Pons (tissue), 1 donor: ENCODE results near the gene KXD1.
A peak's percentile ranks its signal among the peaks of the same experiment; 100 is the strongest.
"Not testable (repeated sequence)": the region's sequence is repeated elsewhere in the genome, so short reads cannot be mapped to it uniquely, and the experiment has no call there.

ENCODE experiments used
- DNase-seq: peaks from one replicate; pipeline ENCODE4 v3.0.0-alpha.2; 2016; ENCODE audit warnings: low spot score

KXD1 gene

GRCh38 chr19:18536475-18536874 lies 21.2 kb upstream of the KXD1 start:
- DNase-seq: no peak

- no peak for DNase-seq
These were observed 20.2 kb upstream of the KXD1 start for GRCh38 chr19:18537431-18537830.

- no peak for DNase-seq
These were observed 19.6 kb upstream of the KXD1 start for GRCh38 chr19:18538115-18538514.

DNA sequence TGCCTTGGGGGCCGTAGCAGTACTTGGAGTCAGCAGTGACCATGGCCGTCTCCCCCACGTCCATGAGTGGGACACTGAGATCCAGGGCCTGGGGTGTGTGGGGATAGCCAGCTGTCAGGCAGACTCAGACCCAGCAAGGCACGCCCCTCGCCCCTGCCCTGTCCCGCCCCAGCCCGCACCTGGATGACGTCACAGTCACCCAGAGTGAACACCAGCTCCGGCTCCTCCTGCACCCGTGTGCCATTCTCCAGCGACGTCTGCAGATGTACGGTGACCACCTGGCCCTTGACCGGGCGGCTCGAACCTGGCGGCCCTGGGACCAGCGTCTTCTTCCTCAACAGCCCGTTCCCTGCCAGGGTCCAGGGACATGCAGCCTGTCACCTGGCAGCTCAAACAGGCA lies 18.3 kb upstream of the KXD1 start:
- DNase-seq: no peak

DNA sequence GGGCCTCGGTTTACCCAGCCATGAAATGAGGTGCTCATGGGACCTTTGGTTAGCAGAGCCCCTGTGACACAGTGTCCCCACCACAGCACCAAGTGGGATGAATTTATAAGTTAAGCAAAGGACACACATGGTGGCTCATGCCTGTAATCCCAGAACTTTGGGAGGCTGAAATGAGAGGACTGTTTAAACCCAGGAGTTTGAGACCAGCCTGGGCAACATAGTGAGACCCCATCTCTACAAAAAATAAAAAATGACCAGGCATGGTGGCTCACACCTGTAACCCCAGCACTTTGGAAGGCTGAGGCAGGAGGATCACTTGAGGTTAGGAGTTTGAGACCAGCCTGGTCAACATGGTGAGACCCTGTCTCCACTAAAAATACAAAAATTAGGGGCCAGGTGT lies 17.5 kb upstream of the KXD1 start:
- not testable (repeated sequence) for DNase-seq

DNA sequence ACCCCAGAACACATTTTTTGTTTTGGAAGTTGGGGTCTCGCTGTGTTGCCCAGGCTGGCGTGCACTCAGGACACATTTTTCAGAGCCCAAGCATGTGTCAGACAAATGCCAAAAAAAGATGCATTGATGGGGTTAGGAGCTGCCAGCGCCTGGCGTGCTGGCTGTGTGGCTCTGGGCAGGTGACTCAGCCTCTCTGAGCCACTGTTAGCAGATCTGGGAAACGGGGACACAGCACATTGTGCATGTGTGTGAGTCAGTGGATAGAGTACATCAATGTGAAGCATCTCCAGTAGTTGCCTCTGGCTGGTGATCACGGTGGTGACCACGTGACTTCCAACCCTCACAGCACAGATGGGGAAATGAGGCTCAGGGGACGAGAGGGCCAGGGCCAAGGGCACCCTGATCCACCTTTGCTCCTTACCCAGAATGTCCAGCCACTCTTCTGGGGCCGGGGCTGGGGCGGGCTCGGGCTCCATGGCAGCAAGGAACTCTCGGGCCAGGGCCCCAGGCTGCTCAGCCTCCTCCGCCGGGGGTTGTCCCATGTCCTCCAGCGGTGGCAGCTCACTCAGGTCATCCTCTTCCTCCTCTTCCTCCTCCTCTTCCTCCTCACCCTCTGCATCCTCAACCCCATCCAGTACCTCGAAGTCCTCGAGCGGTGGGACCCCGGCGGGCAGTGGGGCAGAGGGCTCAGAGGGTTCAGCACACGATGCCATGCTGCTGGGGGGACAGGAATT lies 16.2 kb upstream of the KXD1 start:
- DNase-seq: no peak

DNA sequence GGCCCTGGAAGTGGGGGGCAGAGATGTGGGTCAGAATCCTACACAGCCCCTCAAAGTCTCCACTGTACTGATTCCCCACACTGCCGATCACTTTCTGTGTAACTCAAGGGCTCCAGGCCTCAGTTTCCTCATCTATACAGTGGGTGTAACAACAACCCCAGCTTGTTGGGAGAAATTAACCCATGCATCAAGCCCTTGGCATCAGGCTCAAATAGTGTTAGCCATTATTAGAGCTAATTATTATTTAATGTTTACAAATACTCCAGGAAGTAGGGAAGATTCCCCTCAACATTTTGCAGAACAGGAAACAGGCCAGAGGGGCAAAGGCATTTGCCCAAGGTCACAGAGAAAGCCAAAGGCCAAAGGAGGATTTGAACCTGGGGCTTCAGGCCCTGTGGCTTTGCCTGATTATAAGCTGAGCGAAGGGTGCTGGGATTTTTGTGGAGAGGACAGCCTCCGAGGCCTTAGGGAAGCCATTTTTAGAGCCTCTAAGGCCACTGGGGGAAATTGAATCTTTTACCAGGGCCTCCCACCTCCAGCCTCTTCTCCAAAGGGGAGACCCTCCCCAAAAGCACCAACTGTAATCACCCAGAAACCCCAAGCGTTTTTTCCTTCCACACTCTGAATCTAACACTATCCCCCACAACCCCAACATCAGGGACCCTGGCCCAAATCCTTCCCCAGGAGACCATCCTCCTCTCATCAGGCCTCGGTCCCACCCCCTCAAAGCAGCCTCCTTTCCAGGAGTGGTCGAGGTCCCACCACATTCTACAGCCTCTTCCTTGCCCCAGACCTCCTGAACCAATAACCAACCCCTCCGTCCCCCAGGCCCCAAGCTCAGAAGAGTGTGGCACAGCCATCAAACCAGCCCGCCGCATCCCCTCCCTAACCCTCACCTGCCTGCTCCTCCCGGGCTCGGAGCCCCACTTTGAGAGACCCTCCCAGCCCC lies 15.4 kb upstream of the KXD1 start:
- no peak for DNase-seq

DNA sequence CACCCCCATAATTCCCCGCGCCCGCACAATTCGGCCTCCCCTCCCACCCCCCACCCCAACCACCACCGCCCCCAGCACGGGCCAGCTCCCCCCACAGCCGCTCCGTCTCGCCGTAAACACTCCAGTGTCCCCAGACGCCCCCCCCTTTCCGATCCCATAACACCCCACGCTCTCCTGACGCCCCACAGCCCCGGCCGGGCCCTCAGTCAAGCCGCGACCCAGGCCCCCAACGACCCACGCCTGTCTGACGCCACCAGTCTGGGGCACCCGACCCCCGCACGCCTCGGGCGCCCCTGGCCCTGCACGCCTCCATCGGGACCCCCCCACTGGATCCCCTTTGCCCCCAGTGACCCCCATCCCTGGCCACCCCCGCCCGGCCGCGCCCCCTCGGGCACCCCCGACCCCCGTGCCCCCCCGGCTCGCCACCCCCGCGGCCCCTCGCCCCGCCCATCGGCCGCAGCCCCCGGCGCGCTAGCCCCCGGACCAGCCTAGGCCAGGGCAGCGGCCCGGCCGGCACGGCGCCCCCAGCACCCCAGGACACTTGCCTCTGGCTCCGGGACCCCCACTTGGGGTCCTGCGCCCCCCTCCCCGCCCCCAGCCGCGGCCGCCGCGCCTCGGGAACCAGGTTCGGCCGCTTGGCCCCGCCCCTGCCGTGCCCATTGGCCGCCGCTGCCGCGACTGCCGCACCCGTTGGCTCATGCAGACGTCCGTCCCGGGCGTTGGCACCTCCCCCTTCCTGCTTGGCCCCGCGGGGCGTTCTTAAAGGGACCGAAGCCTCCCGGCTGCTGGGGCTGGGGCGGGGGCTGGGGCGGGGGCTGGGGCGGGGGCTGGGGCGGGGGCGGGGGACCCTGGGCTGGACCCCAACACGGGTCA lies 14.5 kb upstream of the KXD1 start, which contains the start of gene FKBP8:
Gene FKBP8 (minus strand): TSS at position 633 of the 873 bp plus-strand sequence. CDS start 1,603 bp downstream, outside the sequence.
- peak; percentile 83 for DNase-seq

DNA sequence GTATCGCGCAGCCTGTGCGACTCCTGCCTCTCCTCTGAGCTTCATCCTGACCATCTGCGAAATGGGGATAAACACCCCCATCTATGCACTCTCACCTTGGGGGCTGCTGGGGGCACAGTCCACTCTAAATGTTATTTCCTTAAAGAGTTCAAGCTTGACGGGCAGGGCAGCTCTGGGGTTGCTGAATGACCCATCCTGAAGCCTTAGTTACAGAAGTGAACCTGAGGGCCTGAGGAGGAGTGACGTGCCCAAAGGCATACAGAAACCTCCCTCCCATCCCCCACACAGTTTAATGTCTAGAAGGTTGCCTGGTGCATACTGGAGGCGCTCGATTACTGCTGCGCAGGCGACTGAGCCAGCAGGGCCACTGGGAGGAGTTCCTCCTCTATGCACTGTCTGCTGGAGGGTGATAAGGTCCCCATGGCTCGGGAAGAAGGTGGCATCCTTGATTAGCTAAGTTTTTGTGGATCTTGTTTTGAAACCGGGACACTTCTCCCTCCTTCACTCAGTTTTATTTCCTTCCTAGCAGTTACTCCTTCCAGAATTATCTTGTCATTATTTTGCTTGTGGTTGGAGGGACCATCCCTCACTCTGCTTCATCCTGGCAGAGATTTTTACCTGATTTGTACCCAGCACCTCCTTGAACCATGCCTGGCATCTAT lies 13.7 kb upstream of the KXD1 start:
- peak; percentile 57 for DNase-seq

GRCh38 chr19:18551631-18552030 lies 6.0 kb upstream of the KXD1 start:
- no peak for DNase-seq

DNA sequence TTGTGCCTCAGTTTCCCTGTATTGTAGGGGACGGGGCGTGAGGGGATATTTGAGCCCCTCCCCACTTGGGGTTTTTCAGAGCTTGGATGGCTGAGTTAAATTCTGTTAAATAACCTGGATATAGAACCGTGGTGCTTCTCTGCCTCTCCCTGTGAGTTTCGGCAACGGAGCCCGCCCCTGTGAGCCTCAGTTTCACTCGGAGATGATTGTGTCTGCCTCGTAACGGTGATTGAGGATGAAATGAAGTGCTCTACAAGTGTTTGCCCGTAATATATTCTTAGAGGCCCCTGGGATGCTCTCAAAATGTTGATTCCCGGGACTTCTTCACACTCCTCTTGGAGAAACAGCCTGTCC lies 509 bp downstream of the KXD1 start:
- no peak for DNase-seq

- DNase-seq: no peak
These were observed 934 bp downstream of the KXD1 start for GRCh38 chr19:18558604-18559003.

GRCh38 chr19:18559685-18560084 lies 2.0 kb downstream of the KXD1 start:
- DNase-seq: no peak

DNA sequence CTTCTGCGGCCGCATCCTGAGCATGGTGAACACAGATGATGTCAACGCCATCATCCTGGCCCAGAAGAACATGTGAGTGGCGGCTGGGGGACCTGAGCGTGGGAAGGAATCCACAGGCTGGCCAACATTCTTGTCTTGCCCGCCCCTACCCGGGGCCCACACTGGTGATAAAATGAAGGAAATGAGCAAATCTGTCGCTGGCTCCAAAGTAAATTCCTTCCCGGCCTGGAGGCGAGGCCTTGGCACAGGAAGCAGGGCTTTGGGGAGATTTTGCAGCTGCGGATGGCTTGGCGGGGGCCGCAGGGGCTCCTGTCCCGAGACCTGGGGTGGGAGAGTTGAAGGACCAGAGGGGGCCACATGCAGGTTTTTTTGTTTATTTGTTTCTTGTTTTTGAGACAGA lies 4.4 kb downstream of the KXD1 start:
- DNase-seq: no peak

GRCh38 chr19:18566953-18567352 lies 9.3 kb downstream of the KXD1 start:
- DNase-seq: no peak

- DNase-seq: no peak
These were observed 10.7 kb downstream of the KXD1 start for GRCh38 chr19:18568367-18568766.

DNA sequence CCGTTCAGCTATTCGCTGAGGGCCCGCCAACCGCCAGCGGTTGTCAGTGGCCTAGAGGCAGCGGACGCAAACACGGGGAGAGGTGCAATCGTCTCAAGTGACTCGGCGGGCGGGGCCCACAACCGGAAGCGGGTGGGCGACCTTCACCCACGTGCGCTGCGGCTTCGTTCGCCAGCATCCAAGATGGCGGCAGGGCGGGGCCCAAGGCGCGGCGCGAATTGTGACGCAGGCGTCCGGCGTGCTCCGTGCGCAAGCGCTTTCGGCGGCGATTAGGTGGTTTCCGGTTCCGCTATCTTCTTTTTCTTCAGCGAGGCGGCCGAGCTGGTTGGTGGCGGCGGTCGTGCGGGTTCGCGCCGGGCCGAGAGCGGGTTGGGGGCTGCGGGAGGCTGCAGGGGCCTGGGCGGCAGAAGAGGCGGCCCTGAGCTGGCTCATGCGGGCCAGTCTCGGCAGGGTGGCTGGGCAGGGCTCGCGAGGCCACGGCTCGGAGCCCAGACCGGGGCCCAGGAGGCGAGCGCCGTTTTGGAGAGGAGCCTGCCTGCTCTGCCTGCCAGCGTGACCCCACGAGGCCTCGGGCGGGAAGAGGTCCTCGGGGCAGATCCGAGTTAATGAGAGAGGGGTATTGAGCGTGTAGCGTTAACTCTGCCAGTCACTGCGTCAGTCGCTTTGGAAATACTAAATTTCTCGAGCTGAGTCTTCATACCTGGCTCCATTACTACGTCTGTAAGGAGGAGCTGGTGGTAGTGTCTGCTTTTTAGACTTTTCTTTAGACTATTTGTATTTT lies 14.1 kb downstream of the KXD1 start, which contains the start of gene UBA52:
Gene UBA52 (plus strand): TSS at position 294 of the 781 bp plus-strand sequence. CDS start 1,444 bp downstream, outside the sequence.
- DNase-seq: peak; percentile 93

DNA sequence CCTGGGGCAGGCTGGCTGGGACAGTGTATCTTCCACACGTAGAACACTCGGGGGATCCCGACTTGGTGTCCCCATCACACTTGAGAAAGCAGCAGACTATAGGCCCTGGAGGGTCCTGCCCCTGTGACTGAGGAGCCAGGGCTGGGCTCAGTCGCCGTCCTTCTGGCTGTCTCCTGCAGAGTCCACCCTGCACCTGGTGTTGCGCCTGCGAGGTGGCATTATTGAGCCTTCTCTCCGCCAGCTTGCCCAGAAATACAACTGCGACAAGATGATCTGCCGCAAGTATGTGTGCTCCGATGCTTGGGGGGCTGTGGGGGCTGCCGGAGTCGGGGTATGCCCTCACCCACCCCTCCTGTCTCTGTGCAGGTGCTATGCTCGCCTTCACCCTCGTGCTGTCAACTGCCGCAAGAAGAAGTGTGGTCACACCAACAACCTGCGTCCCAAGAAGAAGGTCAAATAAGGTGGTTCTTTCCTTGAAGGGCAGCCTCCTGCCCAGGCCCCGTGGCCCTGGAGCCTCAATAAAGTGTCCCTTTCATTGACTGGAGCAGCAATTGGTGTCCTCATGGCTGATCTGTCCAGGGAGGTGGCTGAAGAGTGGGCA lies 17.1 kb downstream of the KXD1 start:
- DNase-seq: no peak

- no peak for DNase-seq
These were observed 18.7 kb downstream of the KXD1 start for GRCh38 chr19:18576383-18576782.

DNA sequence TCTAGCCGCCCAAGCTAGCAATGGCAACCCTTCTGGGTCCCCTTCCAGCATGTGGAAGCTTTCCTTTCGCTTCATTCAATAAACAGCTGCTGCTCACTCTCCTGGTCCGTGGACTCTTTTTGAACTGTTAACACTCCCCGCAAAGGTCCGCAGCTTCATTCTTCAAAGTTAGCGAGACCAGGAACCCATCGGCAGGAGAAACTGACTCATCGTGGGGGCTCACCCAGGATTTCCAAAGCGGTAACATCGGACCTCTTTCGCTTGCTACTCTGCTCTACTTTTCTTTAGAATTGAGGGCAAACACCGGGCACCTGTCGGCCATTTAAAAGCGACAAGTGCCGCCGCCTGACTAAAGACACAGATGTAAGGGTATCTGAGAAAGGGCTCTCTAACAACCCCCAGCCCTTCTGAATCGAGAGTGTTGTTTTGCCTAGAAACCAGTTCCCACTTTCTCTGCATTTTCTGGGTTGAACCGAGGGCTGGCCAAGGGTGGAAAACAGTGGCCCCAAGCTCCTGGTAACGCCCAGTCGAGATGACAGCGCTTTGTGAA lies 19.8 kb downstream of the KXD1 start:
- no peak for DNase-seq
